ENCODE data around the gene TNKS1BP1.

TNKS1BP1 gene

DNA sequence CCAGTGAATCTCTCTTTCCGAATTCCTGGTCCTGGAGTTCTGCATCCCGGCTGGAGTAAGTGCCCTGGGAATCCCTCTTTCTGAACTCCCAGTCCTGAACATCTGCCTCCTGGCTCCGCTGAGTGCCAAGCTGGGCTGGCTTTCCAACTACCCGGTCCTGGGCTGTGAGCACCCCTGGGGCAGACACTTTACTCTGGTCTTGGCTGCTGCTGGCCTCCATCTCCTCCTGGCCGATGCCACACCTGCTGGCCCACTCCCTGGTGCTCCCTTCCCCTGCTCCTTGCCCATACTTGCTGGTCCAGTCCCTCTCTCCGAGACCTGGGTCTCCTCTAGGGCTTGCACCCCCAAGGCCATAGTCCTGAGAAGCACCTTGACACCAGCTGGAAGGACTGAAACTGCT lies 14.7 kb downstream of the TNKS1BP1 start:
- Histone ChIP-seq H3K9me3 (ENCODE audit: control insufficient read depth, low read length) (no peaks in the 10 kb centered on the region), H3K4me3 (ENCODE audit: extremely low read depth, insufficient read depth, low read length, poor library complexity, severe bottlenecking) (peak overlapping the region; percentile 41), H3K4me1 (ENCODE audit: control insufficient read depth, insufficient read depth, low read length, poor library complexity, severe bottlenecking) (peaks cover 50% of the 10 kb centered on the region), H3K27ac (ENCODE audit: low read depth, low read length, severe bottlenecking) (no peak overlapping the region), H3K36me3 (ENCODE audit: control insufficient read depth, insufficient read depth, low read length) (peaks cover 84% of the 10 kb centered on the region)
- WGBS, 2 experiments (ENCODE audit: insufficient coverage in 2 of 2), result 95 to 97% methylated on average over 6 of the region's 6 CpGs

- Histone ChIP-seq H3K36me3 (ENCODE audit: control insufficient read depth, insufficient read depth, low read length) (peaks cover 82% of the 10 kb centered on the region), H3K4me3 (ENCODE audit: extremely low read depth, insufficient read depth, low read length, poor library complexity, severe bottlenecking) (no peak overlapping the region), H3K9me3 (ENCODE audit: control insufficient read depth, low read length) (no peaks in the 10 kb centered on the region), H3K4me1 (ENCODE audit: control insufficient read depth, insufficient read depth, low read length, poor library complexity, severe bottlenecking) (peaks cover 47% of the 10 kb centered on the region), H3K27ac (ENCODE audit: low read depth, low read length, severe bottlenecking) (no peak overlapping the region)
- 95 to 98% methylated on average over 23 to 24 of the region's 24 CpGs for WGBS, 2 experiments (ENCODE audit: insufficient coverage in 2 of 2)
Observed at GRCh38 chr11:57309106-57310059, 15.4 kb downstream of the TNKS1BP1 start.

- Histone ChIP-seq H3K36me3 (ENCODE audit: control insufficient read depth, insufficient read depth, low read length) (peaks cover 82% of the 10 kb centered on the region), H3K9me3 (ENCODE audit: control insufficient read depth, low read length) (no peaks in the 10 kb centered on the region), H3K4me1 (ENCODE audit: control insufficient read depth, insufficient read depth, low read length, poor library complexity, severe bottlenecking) (peaks cover 49% of the 10 kb centered on the region), H3K27ac (ENCODE audit: low read depth, low read length, severe bottlenecking) (no peak overlapping the region), H3K4me3 (ENCODE audit: extremely low read depth, insufficient read depth, low read length, poor library complexity, severe bottlenecking) (no peak overlapping the region)
- whole genome bisulfite sequencing, 2 experiments (ENCODE audit: insufficient coverage in 2 of 2), result 91 to 100% methylated on average over 6 to 9 of the region's 10 CpGs
Observed at GRCh38 chr11:57308426-57309060, 16.2 kb downstream of the TNKS1BP1 start.

- H3K4me3 ChIP-seq (ENCODE audit: extremely low read depth, insufficient read depth, low read length, poor library complexity, severe bottlenecking), result no peak overlapping the region
- peaks cover 49% of the 10 kb centered on the region for H3K4me1 ChIP-seq (ENCODE audit: control insufficient read depth, insufficient read depth, low read length, poor library complexity, severe bottlenecking)
- WGBS, 2 experiments (ENCODE audit: insufficient coverage in 2 of 2), result 98% methylated on average over 6 of the region's 7 CpGs
- peaks cover 82% of the 10 kb centered on the region for H3K36me3 ChIP-seq (ENCODE audit: control insufficient read depth, insufficient read depth, low read length)
- no peaks in the 10 kb centered on the region for H3K9me3 ChIP-seq (ENCODE audit: control insufficient read depth, low read length)
- no peak overlapping the region for H3K27ac ChIP-seq (ENCODE audit: low read depth, low read length, severe bottlenecking)
Observed at GRCh38 chr11:57307666-57308270, 17.0 kb downstream of the TNKS1BP1 start.

DNA sequence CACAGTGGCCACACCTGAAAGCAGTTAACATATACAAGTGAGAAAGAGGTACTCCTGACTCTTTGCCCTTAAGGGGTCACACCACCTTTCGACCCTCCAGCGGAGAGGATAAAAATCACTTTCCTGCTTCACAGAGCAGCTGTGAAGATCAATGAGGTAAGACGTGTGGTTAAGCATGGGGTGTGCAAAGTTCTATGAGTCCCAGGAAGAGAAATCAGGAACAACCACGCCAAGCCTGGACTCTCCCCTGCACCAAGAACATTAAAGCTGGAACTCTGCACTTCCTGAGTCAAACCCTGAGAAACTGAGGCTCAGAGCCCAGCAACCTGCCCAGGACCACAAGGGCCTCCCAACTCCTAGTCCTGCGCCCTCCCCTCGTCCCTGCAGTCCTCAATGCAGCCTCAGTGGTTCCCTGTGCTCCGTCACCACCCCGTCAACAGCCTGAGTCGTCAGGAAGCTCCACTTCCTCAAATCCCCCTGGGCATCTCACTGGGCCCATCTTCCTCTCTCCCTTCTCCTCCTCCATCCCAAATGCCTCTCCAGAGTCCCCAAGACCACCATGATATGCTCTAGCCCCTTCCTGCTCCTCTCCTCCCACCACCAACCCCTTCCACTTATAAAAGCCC lies 17.7 kb downstream of the TNKS1BP1 start:
- WGBS, 2 experiments (ENCODE audit: insufficient coverage in 2 of 2), result 88 to 94% methylated on average over 4 to 9 of the region's 9 CpGs
- Histone ChIP-seq H3K36me3 (ENCODE audit: control insufficient read depth, insufficient read depth, low read length) (peaks cover 82% of the 10 kb centered on the region), H3K9me3 (ENCODE audit: control insufficient read depth, low read length) (no peaks in the 10 kb centered on the region), H3K4me3 (ENCODE audit: extremely low read depth, insufficient read depth, low read length, poor library complexity, severe bottlenecking) (no peak overlapping the region), H3K27ac (ENCODE audit: low read depth, low read length, severe bottlenecking) (no peak overlapping the region), H3K4me1 (ENCODE audit: control insufficient read depth, insufficient read depth, low read length, poor library complexity, severe bottlenecking) (peaks cover 46% of the 10 kb centered on the region)

DNA sequence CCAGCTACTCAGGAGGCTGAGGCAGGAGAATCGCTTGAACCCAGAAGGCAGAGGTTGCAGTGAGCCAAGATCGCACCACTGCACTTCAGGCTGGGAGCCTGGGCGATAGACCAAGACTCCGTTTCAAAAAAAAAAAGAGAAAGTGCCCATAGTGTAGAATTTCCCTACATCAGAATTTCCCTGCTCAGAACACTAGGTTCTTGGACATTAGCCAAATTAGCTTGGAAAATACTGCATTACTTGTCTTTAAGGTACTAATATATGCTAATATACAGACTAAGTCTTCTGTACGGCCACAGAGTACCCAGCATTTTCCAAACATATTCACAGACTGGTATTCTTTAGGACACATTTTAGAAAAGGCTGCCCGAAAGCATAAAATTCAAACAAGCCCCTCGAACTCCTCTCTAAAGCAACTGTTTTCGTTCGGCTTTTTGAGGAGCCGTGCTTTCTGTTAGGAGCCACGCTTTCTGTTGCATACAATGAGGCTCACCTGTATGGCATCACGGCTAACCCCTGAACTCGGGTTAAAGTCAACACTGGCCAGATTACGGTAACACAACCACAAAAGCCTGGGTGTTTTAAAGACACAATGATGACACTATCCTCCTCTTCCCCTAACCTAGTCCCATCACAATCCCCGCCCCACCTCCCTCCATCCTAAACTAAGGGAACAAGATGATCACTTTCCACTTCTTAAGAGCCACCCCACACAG lies 18.4 kb downstream of the TNKS1BP1 start:
- no peaks in the 10 kb centered on the region for H3K9me3 ChIP-seq (ENCODE audit: control insufficient read depth, low read length)
- H3K36me3 ChIP-seq (ENCODE audit: control insufficient read depth, insufficient read depth, low read length), result peaks cover 85% of the 10 kb centered on the region
- 96 to 98% methylated on average over 11 to 13 of the region's 15 CpGs for WGBS, 2 experiments (ENCODE audit: insufficient coverage in 2 of 2)
- H3K27ac ChIP-seq (ENCODE audit: low read depth, low read length, severe bottlenecking), result no peak overlapping the region
- no peak overlapping the region for H3K4me3 ChIP-seq (ENCODE audit: extremely low read depth, insufficient read depth, low read length, poor library complexity, severe bottlenecking)
- peaks cover 39% of the 10 kb centered on the region for H3K4me1 ChIP-seq (ENCODE audit: control insufficient read depth, insufficient read depth, low read length, poor library complexity, severe bottlenecking)

GRCh38 chr11:57305523-57305922 lies 19.2 kb downstream of the TNKS1BP1 start:
- Histone ChIP-seq H3K9me3 (ENCODE audit: control insufficient read depth, low read length) (no peaks in the 10 kb centered on the region), H3K27ac (ENCODE audit: low read depth, low read length, severe bottlenecking) (no peak overlapping the region), H3K4me1 (ENCODE audit: control insufficient read depth, insufficient read depth, low read length, poor library complexity, severe bottlenecking) (peaks cover 35% of the 10 kb centered on the region), H3K36me3 (ENCODE audit: control insufficient read depth, insufficient read depth, low read length) (peaks cover 89% of the 10 kb centered on the region), H3K4me3 (ENCODE audit: extremely low read depth, insufficient read depth, low read length, poor library complexity, severe bottlenecking) (no peak overlapping the region)
- WGBS, 2 experiments (ENCODE audit: insufficient coverage in 2 of 2), result 92 to 95% methylated on average over 7 to 8 of the region's 8 CpGs

DNA sequence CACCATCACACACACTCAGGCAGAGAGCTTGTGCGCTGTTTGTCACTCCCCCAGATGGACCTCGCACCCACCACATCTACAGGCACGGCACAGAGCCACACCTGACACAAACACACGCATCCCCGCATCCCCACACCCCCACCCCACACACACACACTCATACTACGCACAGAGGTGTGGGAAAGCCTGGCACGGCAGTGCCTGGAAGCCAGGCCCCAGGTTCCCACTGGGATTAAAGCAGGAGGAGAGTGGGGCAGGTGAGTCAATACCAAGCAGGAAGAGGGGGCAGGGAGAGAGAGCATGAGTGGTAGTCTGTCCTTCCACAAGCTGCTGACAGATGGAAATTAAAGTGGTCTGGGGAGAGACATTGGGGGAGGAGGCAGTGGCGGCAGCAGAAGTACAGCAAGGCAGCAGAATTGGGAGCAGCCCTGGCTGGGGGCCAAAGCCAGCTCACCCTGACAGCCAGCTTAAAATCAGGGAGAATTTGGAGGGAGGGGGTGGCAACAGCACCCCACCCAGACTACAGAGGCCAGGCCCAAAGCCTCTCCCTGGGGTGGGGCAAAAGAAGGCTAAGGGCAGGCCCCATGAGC lies 20.7 kb downstream of the TNKS1BP1 start:
- peaks cover 89% of the 10 kb centered on the region for H3K36me3 ChIP-seq (ENCODE audit: control insufficient read depth, insufficient read depth, low read length)
- no peak overlapping the region for H3K27ac ChIP-seq (ENCODE audit: low read depth, low read length, severe bottlenecking)
- no peaks in the 10 kb centered on the region for H3K9me3 ChIP-seq (ENCODE audit: control insufficient read depth, low read length)
- 88 to 97% methylated on average over 1 to 3 of the region's 8 CpGs for WGBS, 2 experiments (ENCODE audit: insufficient coverage in 2 of 2)
- peaks cover 24% of the 10 kb centered on the region for H3K4me1 ChIP-seq (ENCODE audit: control insufficient read depth, insufficient read depth, low read length, poor library complexity, severe bottlenecking)
- H3K4me3 ChIP-seq (ENCODE audit: extremely low read depth, insufficient read depth, low read length, poor library complexity, severe bottlenecking), result no peak overlapping the region

DNA sequence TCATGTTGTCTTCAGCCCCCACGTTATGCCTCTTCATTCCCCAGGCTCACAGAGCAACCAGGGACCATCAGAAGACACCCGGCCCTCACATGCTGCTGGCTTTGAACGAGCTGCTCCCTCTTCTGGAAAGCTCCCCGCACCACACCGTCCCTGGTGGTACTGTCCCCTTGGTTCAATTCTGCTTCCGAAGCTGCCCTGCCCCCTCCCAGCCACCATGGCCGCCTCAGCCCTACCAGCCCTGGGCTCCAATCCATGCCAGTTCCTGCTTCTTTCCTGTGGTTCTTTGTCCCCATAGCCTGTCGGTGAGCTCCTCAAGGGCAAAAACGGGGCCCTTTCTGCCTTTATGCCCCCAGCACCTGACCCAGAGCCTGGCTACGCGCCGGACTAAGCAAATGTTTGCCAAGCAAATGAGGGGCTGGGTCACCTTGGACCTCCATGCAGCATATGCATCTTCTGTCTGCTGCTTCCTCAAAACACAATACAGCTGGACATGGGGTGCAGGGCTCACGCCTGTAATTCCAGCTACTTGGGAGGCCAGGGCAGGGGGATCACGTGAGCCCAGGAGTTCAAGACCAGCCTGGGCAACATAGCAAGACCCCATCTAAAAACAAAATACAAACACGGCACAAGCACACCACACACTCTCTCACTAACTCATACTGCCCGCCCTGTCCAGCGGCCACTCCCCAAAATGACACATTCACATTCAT lies 21.3 kb downstream of the TNKS1BP1 start:
- H3K4me3 ChIP-seq (ENCODE audit: extremely low read depth, insufficient read depth, low read length, poor library complexity, severe bottlenecking), result no peak overlapping the region
- H3K4me1 ChIP-seq (ENCODE audit: control insufficient read depth, insufficient read depth, low read length, poor library complexity, severe bottlenecking), result peaks cover 20% of the 10 kb centered on the region
- H3K9me3 ChIP-seq (ENCODE audit: control insufficient read depth, low read length), result no peaks in the 10 kb centered on the region
- 88 to 92% methylated on average over 16 to 17 of the region's 17 CpGs for WGBS, 2 experiments (ENCODE audit: insufficient coverage in 2 of 2)
- H3K36me3 ChIP-seq (ENCODE audit: control insufficient read depth, insufficient read depth, low read length), result peaks cover 89% of the 10 kb centered on the region
- no peak overlapping the region for H3K27ac ChIP-seq (ENCODE audit: low read depth, low read length, severe bottlenecking)

Measured in mesodermal cell (in vitro differentiated cells).